Stimulated activated naive CD8-positive, alpha-beta T cell treated with anti-CD3 and anti-CD28 coated beads, Interleukin-15, Interleukin-2, amounts not matched to agents 100 ng/mL and 50 ng/mL, for 24 hours (primary cell): ENCODE measurements around the gene RGS12.

Experiments used
- H3K27ac Mint-ChIP-seq: one replicate; pipeline ENCODE4 v1.8.0; 2021; ENCODE audit warnings: mild to moderate bottlenecking, mixed read lengths
- H3K27me3 Mint-ChIP-seq: one replicate; pipeline ENCODE4 v1.8.0; 2021; ENCODE audit warnings: mixed read lengths
- H3K36me3 Mint-ChIP-seq: one replicate; pipeline ENCODE4 v1.8.0; 2021; ENCODE audit warnings: low read depth, mixed read lengths
- H3K4me1 Mint-ChIP-seq: one replicate; pipeline ENCODE4 v1.8.0; 2021; ENCODE audit warnings: low read depth, mixed read lengths
- H3K4me3 Mint-ChIP-seq: one replicate; pipeline ENCODE4 v1.8.0; 2021; ENCODE audit warnings: mild to moderate bottlenecking, mixed read lengths
- H3K9me3 Mint-ChIP-seq: one replicate; pipeline ENCODE4 v1.8.0; 2021; ENCODE audit warnings: mixed read lengths

RGS12 gene

DNA sequence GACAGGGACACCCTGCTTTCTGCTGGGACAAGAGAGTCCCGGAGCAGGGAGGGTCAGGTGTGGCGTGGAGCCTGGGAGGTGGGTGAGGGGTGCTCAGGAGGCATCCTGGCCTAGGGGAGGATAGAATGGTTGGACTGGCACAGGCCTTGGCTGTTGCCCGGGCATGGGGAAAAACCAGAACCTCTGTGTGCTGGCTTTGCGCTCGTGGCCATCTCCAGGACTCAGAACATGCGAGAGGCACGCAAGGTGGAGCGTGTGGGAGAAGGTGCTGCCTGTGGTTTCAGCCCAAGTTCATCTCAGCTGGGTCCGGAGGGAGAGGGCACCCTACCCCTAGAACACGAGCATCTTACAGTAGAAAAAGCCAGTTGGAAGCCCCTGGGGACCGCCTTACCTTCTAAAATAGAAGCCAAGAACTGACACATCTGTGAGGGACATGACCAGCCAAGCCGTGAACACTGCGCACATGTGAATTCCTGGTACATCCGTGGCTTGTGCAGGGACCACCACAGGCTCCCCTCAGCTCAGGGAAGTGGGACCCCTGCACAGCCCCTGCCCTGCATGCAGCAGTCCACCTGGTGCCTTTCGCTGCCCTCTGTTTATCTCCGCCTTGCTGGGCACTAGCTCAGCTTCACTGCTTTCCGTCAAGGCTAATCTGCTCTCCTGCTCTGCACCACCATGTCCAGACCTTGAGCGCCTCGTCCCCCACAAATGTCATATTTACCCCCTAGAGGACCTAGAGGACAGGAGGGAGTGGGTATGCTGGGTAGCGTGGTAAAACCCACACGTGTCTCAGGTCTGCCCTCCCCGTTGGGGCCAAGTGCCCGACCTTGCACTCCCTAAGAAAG is 30.4 kb upstream of the RGS12 start:
- Mint-ChIP-seq H3K27ac (no peak overlapping the region), H3K36me3 (no peaks in the 10 kb centered on the region), H3K4me1 (no peaks in the 10 kb centered on the region), H3K4me3 (no peak overlapping the region), H3K27me3 (no peaks in the 10 kb centered on the region), H3K9me3 (no peaks in the 10 kb centered on the region)

DNA sequence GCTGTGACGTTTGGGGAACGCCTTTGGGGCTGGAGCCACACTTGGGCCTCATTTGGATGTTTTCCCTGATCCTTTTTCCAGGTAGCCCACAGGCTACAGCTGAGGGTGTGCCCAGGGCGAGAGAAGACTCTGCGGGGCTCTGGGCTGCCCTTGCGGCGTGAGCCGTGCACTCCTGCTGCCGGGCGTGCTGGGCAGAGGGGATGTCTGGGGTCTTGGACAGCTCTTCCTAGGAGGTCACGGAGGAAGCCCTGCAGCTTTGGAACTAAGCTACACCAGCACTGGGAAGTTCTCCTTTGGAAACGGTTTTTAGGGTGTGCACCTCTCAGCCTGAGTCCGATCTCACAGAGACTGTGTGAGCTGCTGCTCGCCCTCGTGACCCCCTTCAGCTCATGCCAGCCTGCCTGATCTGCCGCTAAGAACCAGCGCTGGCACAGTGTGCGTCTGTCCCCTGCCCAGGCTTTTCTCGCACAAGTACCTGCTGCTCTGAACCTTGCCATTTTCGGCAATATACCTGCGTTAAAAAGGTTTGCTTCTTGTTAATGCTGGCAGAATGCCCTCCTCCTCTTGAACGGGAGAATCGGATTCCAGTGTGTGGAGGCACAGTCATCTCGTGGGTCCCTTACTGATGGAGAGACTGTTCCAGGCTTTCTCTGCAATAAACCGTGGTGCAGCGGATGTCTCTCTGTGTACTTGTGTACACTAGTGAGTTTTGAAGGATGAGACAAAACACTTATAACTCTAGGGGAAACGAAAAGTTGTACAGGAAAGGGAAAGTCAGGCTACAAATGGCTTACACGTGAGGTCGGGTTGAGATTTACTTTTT is 29.6 kb upstream of the RGS12 start:
- Mint-ChIP-seq H3K27ac (no peak overlapping the region), H3K4me1 (no peaks in the 10 kb centered on the region), H3K27me3 (no peaks in the 10 kb centered on the region), H3K36me3 (no peaks in the 10 kb centered on the region), H3K4me3 (no peak overlapping the region), H3K9me3 (no peaks in the 10 kb centered on the region)

DNA sequence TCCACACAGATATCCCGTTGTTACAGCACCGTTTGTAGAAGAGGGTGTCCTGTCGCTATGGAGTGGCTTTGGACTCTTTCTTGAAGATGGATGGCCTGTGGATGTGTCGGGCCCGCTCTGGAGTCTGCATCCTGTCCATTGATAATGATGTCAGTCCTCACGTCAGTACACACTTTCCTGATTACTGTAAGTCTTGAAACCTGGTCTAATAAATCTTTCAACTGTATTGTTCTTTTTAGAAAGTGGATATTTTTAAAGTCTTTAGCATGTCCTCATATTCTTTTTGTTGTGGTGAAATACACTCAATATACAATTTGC is 29.0 kb upstream of the RGS12 start:
- Mint-ChIP-seq H3K36me3 (no peaks in the 10 kb centered on the region), H3K4me1 (no peaks in the 10 kb centered on the region), H3K4me3 (no peak overlapping the region), H3K27me3 (no peaks in the 10 kb centered on the region), H3K27ac (no peak overlapping the region), H3K9me3 (no peaks in the 10 kb centered on the region)

DNA sequence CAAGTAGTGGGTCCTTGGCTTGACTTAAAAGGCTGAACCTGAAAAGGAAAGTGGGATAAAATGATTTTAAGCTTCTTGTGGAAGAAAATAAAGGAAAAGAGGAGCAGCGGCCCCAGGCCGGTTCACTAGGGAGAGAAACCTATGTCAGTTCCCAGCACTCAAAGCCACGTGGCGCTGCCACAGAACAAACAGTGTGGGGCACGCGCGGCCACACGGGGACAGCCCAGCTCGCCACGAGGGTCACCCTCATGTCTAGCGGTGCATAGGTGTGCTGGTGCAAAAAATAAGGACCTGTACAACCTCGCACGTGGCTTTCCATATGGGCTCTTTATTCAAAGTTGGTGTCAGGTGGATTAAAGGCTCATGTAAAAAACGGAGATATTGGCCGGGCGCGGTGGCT is 26.7 kb upstream of the RGS12 start:
- Mint-ChIP-seq H3K4me3 (no peak overlapping the region), H3K4me1 (no peaks in the 10 kb centered on the region), H3K27me3 (no peaks in the 10 kb centered on the region), H3K36me3 (no peaks in the 10 kb centered on the region), H3K9me3 (no peaks in the 10 kb centered on the region), H3K27ac (no peak overlapping the region)

DNA sequence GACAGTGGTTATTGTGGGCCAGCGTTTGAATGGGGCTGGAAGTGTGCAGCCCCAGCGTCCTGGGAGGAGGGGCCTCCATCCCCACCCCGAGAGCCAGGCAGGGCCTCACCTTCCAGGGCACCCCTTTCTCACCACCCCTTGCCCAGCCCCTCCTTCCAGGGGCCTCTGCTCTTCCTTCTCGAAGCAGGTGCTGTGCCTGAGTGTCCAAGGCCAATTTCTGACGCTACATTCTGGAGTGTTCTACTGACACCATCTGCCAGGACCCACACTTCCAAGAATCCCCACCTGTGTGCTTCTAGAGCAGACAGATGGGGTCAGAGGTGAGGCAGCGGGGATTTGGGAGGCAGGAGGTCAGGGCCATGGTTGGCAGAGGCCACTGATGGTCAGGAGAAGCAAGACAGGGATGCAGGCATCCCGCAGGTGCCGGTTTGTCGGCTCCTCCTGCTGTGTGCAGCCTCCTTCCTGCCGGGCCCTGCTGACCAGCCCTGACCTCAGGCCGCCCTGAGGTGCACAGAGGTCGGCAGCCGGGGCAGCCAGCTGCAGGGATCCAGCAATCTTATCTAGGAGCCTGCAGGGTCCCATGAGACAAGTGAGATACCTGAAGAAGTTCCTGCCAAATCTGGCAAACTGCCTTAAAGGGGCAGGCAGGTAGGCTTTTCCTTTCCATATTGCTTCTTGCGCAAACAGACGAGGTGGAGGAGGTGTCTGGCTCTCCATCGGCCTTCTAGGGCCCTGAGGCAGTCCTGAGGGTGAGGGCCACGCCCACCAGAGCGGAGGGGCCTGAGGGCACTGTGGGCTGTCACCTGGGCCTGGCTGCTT is 25.0 kb upstream of the RGS12 start:
- Mint-ChIP-seq H3K27me3 (no peaks in the 10 kb centered on the region), H3K4me3 (no peak overlapping the region), H3K9me3 (no peaks in the 10 kb centered on the region), H3K27ac (no peak overlapping the region), H3K36me3 (no peaks in the 10 kb centered on the region), H3K4me1 (no peaks in the 10 kb centered on the region)

DNA sequence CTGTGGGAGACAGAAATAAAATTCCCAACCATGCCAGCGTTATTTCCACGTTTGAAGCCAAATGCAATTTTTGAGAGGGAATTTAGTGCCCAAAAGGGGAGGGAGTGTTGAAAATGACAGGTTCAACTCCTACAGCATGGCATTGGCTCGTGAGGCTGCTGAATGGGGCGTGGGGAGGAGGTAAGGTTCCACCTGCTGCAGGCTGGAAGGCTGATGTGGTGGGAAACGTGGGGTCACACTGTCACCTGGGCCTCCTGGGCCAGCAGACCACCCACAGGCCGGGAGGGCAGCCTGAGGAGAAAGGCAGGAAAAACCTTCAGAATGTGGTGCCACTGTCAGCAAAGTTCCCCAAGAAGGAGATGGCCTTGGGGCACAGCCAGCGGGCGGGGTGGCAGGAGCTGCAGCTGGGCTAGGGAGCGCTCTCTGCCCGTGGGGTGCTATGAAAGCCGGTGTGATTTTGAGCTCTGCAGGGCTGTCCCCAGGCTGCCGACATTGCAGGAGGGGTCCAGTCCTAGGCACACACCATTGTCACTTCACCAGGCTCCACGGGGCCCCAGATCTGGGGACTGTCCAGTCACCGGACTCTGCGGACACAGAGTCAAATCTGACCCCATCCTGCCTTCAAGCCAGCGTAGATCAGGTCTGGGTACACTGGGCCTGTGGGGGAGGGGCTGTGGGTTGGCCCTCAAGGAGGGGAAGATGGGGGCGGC is 24.3 kb upstream of the RGS12 start:
- no peaks in the 10 kb centered on the region for H3K4me1 Mint-ChIP-seq
- H3K4me3 Mint-ChIP-seq, result no peak overlapping the region
- H3K36me3 Mint-ChIP-seq, result no peaks in the 10 kb centered on the region
- H3K9me3 Mint-ChIP-seq, result peaks cover 3% of the 10 kb centered on the region
- no peak overlapping the region for H3K27ac Mint-ChIP-seq
- no peaks in the 10 kb centered on the region for H3K27me3 Mint-ChIP-seq

DNA sequence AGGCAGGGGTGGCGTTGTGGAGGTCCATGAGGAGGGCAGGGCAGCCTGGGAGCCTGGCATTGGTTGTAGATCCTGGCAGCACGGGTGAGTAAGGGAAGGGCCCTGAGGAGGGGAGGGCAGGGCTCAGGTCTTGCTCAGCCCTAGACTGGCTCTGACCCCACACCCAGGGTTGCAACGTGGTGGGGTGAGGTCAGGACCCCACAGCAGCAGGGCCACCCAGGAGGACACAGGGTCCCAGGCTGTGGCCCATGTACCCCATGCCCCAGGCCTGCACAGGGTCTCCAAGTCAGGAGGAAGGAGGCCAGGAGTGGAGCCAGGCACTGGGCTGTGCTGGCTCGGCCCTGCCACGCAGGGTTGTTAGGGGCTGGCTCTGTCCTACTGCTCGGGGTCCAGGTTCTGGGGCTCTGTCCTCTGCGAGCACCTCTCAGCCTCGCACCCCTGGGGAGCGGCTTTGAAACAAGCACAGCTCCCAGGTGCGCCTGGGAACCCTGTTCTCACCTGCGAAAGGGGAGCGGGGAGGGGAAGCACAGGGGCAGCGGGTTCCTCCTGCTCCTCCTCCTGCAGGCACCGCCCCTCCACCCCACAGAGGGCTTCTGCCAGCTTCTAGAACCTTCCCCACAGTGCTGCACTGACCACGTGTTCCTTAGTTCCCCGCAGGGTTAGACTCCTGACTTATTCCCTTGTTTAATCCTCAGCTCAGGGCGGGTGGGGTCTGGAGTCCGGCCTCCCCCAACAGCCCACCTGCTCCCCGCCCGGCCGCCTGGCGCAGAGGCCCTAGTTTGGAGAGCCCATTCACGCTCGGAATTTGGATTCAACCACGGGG is 23.5 kb upstream of the RGS12 start:
- no peaks in the 10 kb centered on the region for H3K36me3 Mint-ChIP-seq
- H3K4me1 Mint-ChIP-seq, result no peaks in the 10 kb centered on the region
- H3K4me3 Mint-ChIP-seq, result no peak overlapping the region
- H3K27ac Mint-ChIP-seq, result no peak overlapping the region
- peaks cover 4% of the 10 kb centered on the region for H3K9me3 Mint-ChIP-seq
- no peaks in the 10 kb centered on the region for H3K27me3 Mint-ChIP-seq

DNA sequence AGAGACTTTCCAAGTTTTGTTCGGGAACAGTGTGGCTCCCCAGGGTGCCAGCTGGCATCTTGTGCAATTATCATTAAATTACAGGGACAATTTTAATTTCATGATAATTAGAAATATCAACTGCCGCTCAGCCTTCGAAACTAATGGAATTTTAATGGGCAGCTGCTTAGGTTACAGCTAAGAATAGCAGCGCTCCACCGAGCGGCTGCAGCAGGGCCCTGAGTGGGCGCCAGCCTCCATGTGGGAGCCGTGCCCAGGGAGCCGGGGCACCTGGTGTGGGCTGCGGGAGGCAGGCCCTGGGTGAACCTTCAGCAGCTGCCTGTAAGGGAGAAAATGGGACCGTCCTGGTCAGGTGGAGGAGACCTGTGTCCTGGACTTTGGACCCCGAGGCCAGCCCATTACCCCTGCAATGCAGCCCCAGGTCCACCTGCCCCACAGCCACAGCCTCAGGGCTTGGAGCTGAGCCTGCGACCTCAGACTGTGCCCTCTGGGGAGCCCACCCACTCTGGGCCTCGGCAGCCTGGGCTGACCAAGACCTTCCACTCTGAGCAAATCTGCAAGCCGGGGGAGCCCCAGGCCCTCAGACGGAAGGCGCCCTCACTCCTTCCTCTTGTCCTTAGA is 22.7 kb upstream of the RGS12 start:
- Mint-ChIP-seq H3K4me1 (no peaks in the 10 kb centered on the region), H3K27ac (no peak overlapping the region), H3K9me3 (peaks cover 4% of the 10 kb centered on the region), H3K4me3 (no peak overlapping the region), H3K36me3 (no peaks in the 10 kb centered on the region), H3K27me3 (no peaks in the 10 kb centered on the region)

DNA sequence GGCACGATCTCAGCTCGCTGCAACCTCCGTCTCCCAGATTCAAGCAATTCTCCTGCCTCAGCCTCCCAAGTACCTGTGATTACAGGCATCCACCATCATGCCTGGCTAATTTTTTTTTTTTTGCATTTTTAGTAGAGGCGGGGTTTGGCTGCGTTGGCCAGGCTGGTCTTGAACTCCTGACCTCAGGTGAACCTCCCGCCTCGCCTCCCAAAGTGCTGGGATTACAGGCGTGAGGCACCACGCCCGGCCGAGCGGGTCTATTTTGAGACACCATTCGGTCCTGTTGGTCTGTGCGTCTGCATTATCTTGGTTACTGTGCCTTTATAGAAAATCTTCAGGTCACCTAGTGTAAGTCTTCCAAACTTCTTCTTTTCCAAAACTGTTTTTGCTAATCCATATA is 21.7 kb upstream of the RGS12 start:
- no peak overlapping the region for H3K4me3 Mint-ChIP-seq
- H3K4me1 Mint-ChIP-seq, result no peaks in the 10 kb centered on the region
- no peaks in the 10 kb centered on the region for H3K27me3 Mint-ChIP-seq
- H3K36me3 Mint-ChIP-seq, result no peaks in the 10 kb centered on the region
- no peak overlapping the region for H3K27ac Mint-ChIP-seq
- peaks cover 4% of the 10 kb centered on the region for H3K9me3 Mint-ChIP-seq

DNA sequence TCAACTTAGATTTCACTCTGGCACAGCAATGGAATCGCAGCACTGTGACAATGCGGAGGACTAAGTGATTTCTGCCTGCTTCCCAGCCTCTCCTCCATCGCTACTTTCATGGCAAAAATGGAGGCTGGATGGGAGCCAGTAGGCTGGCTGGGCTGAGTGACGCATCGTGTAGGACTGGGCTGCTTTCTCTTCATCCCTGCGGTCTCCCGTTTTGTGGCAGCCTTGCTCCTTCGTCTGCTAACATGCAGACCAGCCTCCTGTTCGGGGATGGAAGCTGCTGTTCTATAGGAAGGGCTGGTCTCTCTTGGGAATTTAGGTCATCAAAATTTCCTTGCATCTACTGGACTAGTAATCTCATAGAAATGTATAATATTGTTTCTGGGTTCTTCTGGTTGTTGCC is 15.8 kb upstream of the RGS12 start:
- Mint-ChIP-seq H3K4me1 (no peaks in the 10 kb centered on the region), H3K27me3 (peaks cover 10% of the 10 kb centered on the region), H3K27ac (no peak overlapping the region), H3K9me3 (peaks cover 14% of the 10 kb centered on the region), H3K36me3 (no peaks in the 10 kb centered on the region), H3K4me3 (no peak overlapping the region)

DNA sequence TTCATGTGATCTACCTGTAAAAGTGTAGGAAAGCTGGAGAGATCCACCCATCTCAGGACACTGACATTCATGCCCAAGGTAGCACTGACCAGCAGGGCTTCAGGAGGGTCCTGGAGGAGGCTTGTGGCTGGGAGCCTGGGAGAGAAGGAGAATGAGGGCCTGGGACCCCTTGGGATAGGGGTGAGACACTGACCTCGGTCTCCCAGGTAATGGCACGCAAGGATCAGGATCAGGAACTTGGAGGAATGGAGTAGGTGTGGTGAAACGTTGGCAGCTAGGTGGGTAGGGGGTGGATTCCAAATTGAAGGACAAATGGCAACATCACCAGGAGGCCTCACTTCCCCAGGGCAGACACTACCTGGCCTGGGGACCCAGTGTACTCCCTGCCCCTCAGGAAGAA is 12.4 kb upstream of the RGS12 start:
- no peaks in the 10 kb centered on the region for H3K4me1 Mint-ChIP-seq
- H3K36me3 Mint-ChIP-seq, result no peaks in the 10 kb centered on the region
- peaks cover 19% of the 10 kb centered on the region for H3K27me3 Mint-ChIP-seq
- H3K4me3 Mint-ChIP-seq, result no peak overlapping the region
- H3K27ac Mint-ChIP-seq, result no peak overlapping the region
- H3K9me3 Mint-ChIP-seq, result peaks cover 10% of the 10 kb centered on the region

DNA sequence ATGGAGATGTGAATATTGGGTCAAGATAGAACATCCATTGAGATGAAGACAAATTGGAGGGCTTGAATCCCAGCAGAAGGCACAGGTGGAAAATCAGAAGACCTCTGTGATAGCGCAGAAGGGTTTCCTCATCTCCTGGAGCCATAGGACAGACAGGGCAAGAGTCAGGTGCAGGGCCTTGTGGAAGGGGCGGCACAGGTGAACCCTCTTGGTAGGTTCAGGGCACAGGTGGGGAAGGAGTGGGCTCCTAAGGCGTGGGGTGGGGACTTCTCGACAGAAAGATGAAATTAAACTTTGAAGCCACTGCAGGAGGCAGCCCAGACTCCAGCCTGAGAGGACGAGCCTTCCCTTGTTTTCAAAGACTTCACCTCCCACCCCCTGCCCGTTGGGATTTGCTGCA is 9.3 kb upstream of the RGS12 start:
- H3K27ac Mint-ChIP-seq, result no peak overlapping the region
- peaks cover 10% of the 10 kb centered on the region for H3K9me3 Mint-ChIP-seq
- peaks cover 23% of the 10 kb centered on the region for H3K27me3 Mint-ChIP-seq
- no peaks in the 10 kb centered on the region for H3K36me3 Mint-ChIP-seq
- peaks cover 6% of the 10 kb centered on the region for H3K4me1 Mint-ChIP-seq
- H3K4me3 Mint-ChIP-seq, result no peak overlapping the region

DNA sequence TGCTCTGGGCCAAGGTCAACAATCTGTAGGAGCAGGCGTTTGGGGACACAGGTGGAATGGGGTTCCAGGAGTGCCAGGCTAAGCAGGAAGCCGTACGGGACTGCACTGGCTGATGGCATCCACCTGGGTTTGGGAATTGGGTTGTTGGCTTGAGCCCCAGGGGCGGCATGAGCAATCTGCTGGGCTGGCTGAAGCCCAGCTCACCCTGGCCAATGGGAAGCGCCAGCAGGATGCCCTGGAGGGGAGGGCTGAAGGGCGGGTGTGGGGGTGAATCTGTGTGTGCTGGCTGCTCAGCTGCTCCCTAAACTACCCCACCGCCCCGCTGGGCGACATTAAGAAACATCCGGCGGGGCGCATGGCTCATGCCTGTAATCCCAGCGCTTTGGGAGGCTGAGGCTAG is 8.9 kb upstream of the RGS12 start:
- peaks cover 6% of the 10 kb centered on the region for H3K4me1 Mint-ChIP-seq
- H3K27me3 Mint-ChIP-seq, result peaks cover 24% of the 10 kb centered on the region
- no peaks in the 10 kb centered on the region for H3K36me3 Mint-ChIP-seq
- peaks cover 10% of the 10 kb centered on the region for H3K9me3 Mint-ChIP-seq
- no peak overlapping the region for H3K4me3 Mint-ChIP-seq
- no peak overlapping the region for H3K27ac Mint-ChIP-seq
